Choroid plexus epithelial cell (primary cell): Measurements from ENCODE around the gene SAFB2.

Experiments
- DNase-seq: peaks from one replicate; pipeline ENCODE4 v3.0.0-alpha.2; 2010; ENCODE audit warnings: low read depth
- H3K4me3 ChIP-seq: 2 replicates; pipeline ENCODE4 v1.5.1; 2011; ENCODE audit warnings: low read depth, mild to moderate bottlenecking, control low read depth, low read length, moderate library complexity
- TF ChIP-seq, protein P1 (sequence below): conservative IDR thresholded peaks from 2 replicates; pipeline ENCODE4 v1.5.1; 2011; ENCODE audit warnings: low read depth, mild to moderate bottlenecking, control low read depth, inconsistent platforms, low read length, moderate library complexity

The SAFB2 gene

DNA sequence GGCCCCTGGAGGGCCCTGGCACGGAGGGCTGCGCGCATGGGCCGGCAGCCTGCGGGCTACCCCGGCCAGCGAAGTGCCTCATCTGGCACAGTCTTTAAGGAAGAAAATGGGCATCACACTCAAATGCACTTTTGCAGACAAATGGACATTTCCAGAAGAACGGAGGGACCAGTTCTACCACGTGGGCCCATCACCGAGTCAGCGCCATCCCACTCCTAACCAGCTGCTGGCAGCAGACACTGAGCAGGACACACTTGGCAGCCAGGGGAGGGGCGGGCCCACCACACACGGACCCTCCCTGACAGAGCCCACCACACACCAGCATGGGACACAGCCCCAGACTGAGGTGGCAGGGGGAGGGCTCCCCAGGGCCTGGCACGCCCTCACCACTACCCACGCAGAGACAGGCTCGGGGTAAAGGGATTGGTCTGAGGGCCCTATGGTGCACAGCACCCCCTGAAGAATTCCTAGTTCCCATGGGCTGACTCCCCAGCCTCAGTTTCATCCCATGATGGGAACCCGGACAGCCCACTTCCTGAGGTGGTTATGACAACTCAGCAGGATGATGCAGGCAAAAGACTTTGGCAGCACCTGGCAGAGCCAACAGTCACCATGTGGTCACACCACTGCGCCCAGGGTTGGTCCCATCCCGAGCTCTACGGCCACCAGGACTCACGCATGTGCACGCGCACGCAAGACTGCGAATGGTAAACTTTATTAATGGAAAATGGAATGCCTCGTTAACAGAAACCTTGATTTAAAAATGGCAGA lies 36.1 kb downstream of the SAFB2 start:
- TF ChIP-seq, protein P1, sequence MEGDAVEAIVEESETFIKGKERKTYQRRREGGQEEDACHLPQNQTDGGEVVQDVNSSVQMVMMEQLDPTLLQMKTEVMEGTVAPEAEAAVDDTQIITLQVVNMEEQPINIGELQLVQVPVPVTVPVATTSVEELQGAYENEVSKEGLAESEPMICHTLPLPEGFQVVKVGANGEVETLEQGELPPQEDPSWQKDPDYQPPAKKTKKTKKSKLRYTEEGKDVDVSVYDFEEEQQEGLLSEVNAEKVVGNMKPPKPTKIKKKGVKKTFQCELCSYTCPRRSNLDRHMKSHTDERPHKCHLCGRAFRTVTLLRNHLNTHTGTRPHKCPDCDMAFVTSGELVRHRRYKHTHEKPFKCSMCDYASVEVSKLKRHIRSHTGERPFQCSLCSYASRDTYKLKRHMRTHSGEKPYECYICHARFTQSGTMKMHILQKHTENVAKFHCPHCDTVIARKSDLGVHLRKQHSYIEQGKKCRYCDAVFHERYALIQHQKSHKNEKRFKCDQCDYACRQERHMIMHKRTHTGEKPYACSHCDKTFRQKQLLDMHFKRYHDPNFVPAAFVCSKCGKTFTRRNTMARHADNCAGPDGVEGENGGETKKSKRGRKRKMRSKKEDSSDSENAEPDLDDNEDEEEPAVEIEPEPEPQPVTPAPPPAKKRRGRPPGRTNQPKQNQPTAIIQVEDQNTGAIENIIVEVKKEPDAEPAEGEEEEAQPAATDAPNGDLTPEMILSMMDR: no peak
- no peak overlapping the region for H3K4me3 ChIP-seq
- DNase-seq: no peak

DNA sequence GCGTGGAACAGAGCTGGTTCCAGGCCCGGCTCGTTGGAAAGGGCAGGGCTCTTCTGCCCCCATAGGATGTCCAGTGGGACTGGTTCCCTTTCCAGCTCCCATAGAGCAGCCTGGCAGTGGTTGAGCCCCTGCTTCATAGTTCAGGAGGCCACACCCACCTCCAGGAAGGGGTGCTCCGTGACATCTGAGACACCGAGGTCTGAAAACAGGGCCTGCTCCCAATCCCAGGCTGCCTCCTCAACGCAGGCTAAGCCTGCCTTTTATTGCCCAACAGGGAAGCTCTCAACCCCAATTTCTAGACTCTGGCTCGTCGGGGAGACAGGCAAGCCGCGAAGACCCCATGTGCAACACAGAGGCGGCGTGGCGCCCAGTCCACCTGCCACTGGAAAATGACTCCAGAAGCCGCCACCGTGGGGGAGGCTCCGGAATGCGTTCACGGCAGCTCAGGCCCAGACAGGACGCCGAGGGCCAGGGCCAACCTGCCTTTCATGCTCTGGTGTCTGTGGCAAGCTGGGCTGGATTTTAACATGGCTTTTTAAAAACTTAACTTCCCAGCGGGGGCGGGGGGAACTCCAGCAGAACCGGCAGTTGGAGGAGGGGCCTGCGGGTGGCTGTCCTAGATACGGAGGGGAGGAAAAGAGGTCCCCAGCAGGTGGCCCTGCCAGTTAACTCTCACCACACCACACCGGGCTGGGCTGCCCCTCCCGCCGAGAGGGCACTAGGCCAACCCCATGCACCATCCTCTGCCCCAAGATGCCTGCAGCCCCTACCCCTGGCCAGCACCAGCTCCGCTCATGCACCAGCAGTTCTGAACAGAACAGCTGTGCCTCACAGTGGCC lies 36.9 kb downstream of the SAFB2 start:
- TF ChIP-seq, protein P1: no peak
- no peak overlapping the region for H3K4me3 ChIP-seq
- DNase-seq: peak; percentile 44

- TF ChIP-seq, protein P1: no peak
- DNase-seq: peak; percentile 27
- H3K4me3 ChIP-seq: no peak overlapping the region
Observed at GRCh38 chr19:5580161-5580571, 42.4 kb downstream of the SAFB2 start.

GRCh38 chr19:5579697-5580096 lies 42.9 kb downstream of the SAFB2 start:
- H3K4me3 ChIP-seq: no peak overlapping the region
- DNase-seq: no peak
- TF ChIP-seq, protein P1: no peak

GRCh38 chr19:5579286-5579685 lies 43.3 kb downstream of the SAFB2 start:
- DNase-seq: no peak
- TF ChIP-seq, protein P1: no peak

DNA sequence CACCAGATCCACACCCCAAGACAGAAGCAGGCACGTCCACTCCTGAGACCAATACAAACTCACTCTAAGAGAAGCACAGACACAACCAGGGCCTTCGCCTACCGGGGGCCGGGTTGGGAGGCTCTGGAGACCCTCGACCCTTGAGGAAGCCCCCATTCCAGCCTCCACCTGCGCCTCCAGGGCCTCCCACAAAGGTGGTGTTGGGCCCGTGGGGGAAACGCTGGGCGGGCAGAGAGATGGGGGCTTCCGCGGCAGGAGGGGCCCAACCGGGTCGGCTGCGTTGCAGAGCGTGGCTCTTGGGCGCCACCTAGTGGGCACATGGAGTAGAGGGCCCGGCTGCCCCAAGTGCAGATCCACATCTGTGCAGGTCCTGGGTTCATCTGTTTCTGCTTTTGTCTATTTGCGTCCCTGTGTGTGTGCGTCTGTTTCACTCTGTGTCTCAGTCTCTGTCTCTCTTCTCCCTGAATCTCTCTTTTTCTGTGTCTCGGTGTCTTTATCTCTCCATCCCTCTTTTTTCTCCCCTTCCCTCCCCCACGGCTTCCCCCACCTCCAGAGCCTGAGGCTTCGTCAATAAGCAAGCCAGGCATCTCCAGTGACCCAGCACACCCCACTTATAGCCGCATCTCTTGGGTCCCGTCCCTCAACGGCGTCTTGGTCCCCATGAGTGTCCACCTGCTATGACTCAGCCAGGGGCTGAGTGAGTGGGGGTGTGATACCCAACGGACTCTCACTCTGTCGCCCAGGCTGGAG lies 44.3 kb downstream of the SAFB2 start:
- H3K4me3 ChIP-seq: peak overlapping the region; percentile 28
- peak; percentile 57 for DNase-seq

More at GRCh38 chr19:5579286-5579685, 43.3 kb downstream of the SAFB2 start:
- H3K4me3 ChIP-seq: no peak overlapping the region

More for the DNA sequence above, 44.3 kb downstream of the SAFB2 start:
- TF ChIP-seq, protein P1: peak; percentile 93
